ENCODE measurements around the gene KIF3B. TPM values are rescaled to one million over a fixed set of nuclear protein-coding genes. Genes with fewer than 3 reads are reported as not detected.

KIF3B gene
- total and polyA plus RNA-seq, 2 of the 13 experiments (the other 11 are each of a cell fraction or from before 2014, with no cell fraction given) = 23.6 to 28.8 TPM

DNA sequence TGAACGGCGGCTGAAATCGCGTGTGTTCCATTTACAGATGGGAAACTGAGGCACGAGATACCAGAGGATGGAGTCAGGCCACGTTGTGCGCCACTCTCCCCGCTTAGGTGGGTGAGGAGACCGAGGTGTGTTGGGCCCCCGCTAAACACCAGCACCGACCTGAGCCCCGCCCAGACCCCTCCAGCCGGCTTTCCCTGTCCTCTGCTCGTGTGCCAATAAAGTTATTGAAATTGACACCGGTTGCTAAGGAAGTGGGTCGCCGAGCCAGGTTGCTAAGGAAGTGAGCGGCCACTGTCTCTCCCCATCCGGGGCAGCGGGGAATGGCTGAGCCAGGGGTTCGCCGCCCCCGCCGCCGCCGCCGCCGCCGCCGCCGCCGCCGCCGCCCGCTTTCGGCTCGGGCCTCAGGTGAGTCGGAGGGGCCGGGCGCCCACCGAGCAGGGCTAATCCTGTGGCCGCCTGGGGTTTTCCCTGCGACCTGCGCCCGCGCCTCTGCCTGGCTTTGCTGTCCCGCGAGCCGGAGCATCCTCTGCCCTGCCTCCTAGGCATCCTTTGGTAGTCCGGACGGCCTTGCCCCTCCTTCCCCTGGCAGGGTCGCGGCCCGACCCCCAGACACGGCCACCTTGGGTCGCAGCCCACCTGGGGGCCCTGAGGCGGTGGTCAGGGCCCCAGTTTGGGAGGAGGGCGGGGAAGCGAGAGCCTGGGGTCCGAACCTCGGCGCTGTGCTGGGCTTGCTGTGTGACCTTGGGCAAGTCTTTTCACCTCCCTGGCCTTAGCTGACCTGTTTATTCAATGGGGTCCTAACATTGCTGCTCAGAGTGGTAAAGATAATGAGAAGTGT lies at the start of gene KIF3B (continued):
- 0 out of 2 replicates have a peak, but pooled peaks have one; percentile 23 for TF ChIP-seq E2F1 (CRISPR knock-in tag; IDR thresholded peaks at IDR 0.05)
- 0 out of 2 replicates have a peak, but pooled peaks have one; percentile 30 for TF ChIP-seq ZNF503 (CRISPR knock-in tag; IDR thresholded peaks at IDR 0.05)
- no peak for TF ChIP-seq ZNF75D (CRISPR knock-in tag; IDR thresholded peaks at IDR 0.05; ENCODE audit: borderline replicate concordance)
- no peak for TF ChIP-seq ZNF207 (IDR thresholded peaks at IDR 0.05; ENCODE audit: borderline replicate concordance)
- no peak; the same call in none of the 2 replicates for TF ChIP-seq ZBTB26 (CRISPR knock-in tag; IDR thresholded peaks at IDR 0.05; ENCODE audit: borderline replicate concordance)
- no peak; the same call in 1 of the 2 replicates for TF ChIP-seq NKX3-1 (CRISPR knock-in tag; IDR thresholded peaks at IDR 0.05)
- peak; percentile 82 for TF ChIP-seq HNF1B (CRISPR knock-in tag; IDR thresholded peaks at IDR 0.05)
- no peak for TF ChIP-seq ZFP62 (CRISPR knock-in tag; IDR thresholded peaks at IDR 0.05)
- TF ChIP-seq, protein P1, sequence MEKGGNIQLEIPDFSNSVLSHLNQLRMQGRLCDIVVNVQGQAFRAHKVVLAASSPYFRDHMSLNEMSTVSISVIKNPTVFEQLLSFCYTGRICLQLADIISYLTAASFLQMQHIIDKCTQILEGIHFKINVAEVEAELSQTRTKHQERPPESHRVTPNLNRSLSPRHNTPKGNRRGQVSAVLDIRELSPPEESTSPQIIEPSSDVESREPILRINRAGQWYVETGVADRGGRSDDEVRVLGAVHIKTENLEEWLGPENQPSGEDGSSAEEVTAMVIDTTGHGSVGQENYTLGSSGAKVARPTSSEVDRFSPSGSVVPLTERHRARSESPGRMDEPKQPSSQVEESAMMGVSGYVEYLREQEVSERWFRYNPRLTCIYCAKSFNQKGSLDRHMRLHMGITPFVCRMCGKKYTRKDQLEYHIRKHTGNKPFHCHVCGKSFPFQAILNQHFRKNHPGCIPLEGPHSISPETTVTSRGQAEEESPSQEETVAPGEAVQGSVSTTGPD (CRISPR knock-in tag; IDR thresholded peaks at IDR 0.05) = no peak
- TF ChIP-seq, protein P2, sequence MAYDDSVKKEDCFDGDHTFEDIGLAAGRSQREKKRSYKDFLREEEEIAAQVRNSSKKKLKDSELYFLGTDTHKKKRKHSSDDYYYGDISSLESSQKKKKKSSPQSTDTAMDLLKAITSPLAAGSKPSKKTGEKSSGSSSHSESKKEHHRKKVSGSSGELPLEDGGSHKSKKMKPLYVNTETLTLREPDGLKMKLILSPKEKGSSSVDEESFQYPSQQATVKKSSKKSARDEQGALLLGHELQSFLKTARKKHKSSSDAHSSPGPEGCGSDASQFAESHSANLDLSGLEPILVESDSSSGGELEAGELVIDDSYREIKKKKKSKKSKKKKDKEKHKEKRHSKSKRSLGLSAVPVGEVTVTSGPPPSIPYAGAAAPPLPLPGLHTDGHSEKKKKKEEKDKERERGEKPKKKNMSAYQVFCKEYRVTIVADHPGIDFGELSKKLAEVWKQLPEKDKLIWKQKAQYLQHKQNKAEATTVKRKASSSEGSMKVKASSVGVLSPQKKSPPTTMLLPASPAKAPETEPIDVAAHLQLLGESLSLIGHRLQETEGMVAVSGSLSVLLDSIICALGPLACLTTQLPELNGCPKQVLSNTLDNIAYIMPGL (CRISPR knock-in tag; IDR thresholded peaks at IDR 0.05; ENCODE audit: borderline replicate concordance in 1 of 2, low read depth in 1 of 2) = peak; percentile 37 to 76; a peak in 2 of 4 replicates
- TF ChIP-seq JUN (CRISPR knock-in tag; IDR thresholded peaks at IDR 0.05) = no peak
- peak; percentile 97 for TF ChIP-seq TOPORS (CRISPR knock-in tag; IDR thresholded peaks at IDR 0.05)
- TF ChIP-seq CHD2 (IDR thresholded peaks at IDR 0.05; ENCODE audit: low read depth, low read length) = no peak
- peak; percentile 86; the same call in 1 of the 2 replicates for TF ChIP-seq REPIN1 (CRISPR knock-in tag; IDR thresholded peaks at IDR 0.05; ENCODE audit: borderline replicate concordance, low read depth)
